HepG2 (cell line): Measurements from ENCODE around the gene C22orf15. TPM values are rescaled to one million over a fixed set of nuclear protein-coding genes. Genes with fewer than 3 reads are reported as not detected.

Experiments
- ATAC-seq: fragments of 200-7000 bp; cut with Tn5 transposase; 3 replicates; pipeline ENCODE4 v1.9.1; 2020; ENCODE audit warnings: mild to moderate bottlenecking, moderate library complexity
- BruUV-seq: library from RNA; stranded (reverse); fragments of 400-500 nt; replicated peaks from 2 replicates; lab custom pipeline; 2021; lab: Mats Ljungman, UMichigan
- CTCF ChIA-PET: fragments of 300-600 bp; formaldehyde crosslinking; extraction: SDS; loops from one replicate; lab custom pipeline; 2021; ENCODE audit warnings: low total read pairs, inconsistent platforms, low intra/inter-chr PET ratio; lab: Yijun Ruan, JAX
- POLR2A ChIA-PET: fragments of 350-600 bp; sonication (Branson Sonifier 250); formaldehyde crosslinking; loops from one replicate; lab custom pipeline; 2020; ENCODE audit warnings: antibody characterized with exemption, inconsistent platforms; lab: Yijun Ruan, JAX
- DNase-seq: peaks from one replicate; pipeline ENCODE4 v3.0.0-alpha.2; 2015; ENCODE audit warnings: low spot score
- FAIRE-seq: peaks from 3 replicates; lab custom pipeline; 2011; peaks lifted over from hg19 to GRCh38; lab: Jason Lieb, UNC
- H2AFZ ChIP-seq: one replicate; pipeline ENCODE4 v1.6.1; 2011; ENCODE audit warnings: low read length, inconsistent platforms
- H3K27ac ChIP-seq: fragments of 300-600 bp; 3 replicates; pipeline ENCODE4 v1.8.0; 2011; ENCODE audit warnings: mixed run types, mild to moderate bottlenecking, mixed read lengths, low read length, inconsistent platforms; ENCODE audit not compliant: insufficient read depth; ENCODE audit errors: extremely low read length
- H3K27me3 ChIP-seq, 2 experiments: fragments of 200-600 bp in 1 of 2; 2 replicates in 1 of 2; 3 replicates in 1 of 2; pipeline versions ENCODE4 v1.6.0 to v1.8.0; 2011; ENCODE audit warnings: low read length in 2 of 2, mild to moderate bottlenecking in 2 of 2, moderate library complexity in 2 of 2, inconsistent platforms in 1 of 2; ENCODE audit not compliant: insufficient read depth in 2 of 2, control insufficient read depth in 1 of 2
- H3K36me3 ChIP-seq, 2 experiments: fragments of 200-600 bp in 1 of 2; replicated peaks in 1 of 2; 2 replicates in 1 of 2; 3 replicates in 1 of 2; pipeline versions ENCODE4 v1.5.1 to v1.8.0; 2011; ENCODE audit warnings: low read length in 2 of 2, inconsistent platforms in 1 of 2; ENCODE audit not compliant: insufficient read depth in 2 of 2, control insufficient read depth in 1 of 2
- H3K4me1 ChIP-seq: 2 replicates; pipeline ENCODE4 v1.5.1; 2012; ENCODE audit warnings: low read length, inconsistent platforms; ENCODE audit not compliant: insufficient read depth
- H3K4me2 ChIP-seq: 2 replicates; pipeline ENCODE4 v1.6.0; 2011; ENCODE audit warnings: low read depth, low read length, inconsistent platforms
- H3K4me3 ChIP-seq, 3 experiments: fragments of 200-600 bp in 1 of 3; sonication (generic), shearing (Covaris generic) in 1 of 3; replicated peaks in 1 of 3; 2 replicates each; pipeline ENCODE4 v1.5.1; 2011 to 2016; ENCODE audit warnings: low read length in 3 of 3, inconsistent platforms in 2 of 3, low read depth in 2 of 3, mild to moderate bottlenecking in 2 of 3, control low read depth in 1 of 3, mixed read lengths in 1 of 3; ENCODE audit not compliant: insufficient read depth in 1 of 3
- H3K79me2 ChIP-seq: one replicate; pipeline ENCODE4 v1.6.1; 2011; ENCODE audit warnings: low read length, inconsistent platforms; ENCODE audit not compliant: insufficient read depth
- H3K9ac ChIP-seq: 2 replicates; pipeline ENCODE4 v1.6.0; 2011; ENCODE audit warnings: mild to moderate bottlenecking, low read depth, low read length, inconsistent platforms; ENCODE audit not compliant: insufficient read depth
- H3K9me3 ChIP-seq: 2 replicates; pipeline ENCODE4 v1.5.1; 2012; ENCODE audit warnings: mild to moderate bottlenecking, low read length
- H4K20me1 ChIP-seq: 2 replicates; pipeline ENCODE4 v1.6.0; 2011; ENCODE audit warnings: inconsistent platforms, mild to moderate bottlenecking, low read length, moderate library complexity; ENCODE audit not compliant: insufficient read depth
- CREM ChIP-seq, 2 experiments: sonication (generic) in 1 of 2; formaldehyde crosslinking in 1 of 2; IDR thresholded peaks; 2 replicates each; pipeline versions ENCODE4 v1.4.0 to v1.6.1; 2016 to 2020; ENCODE audit warnings: antibody characterized with exemption in 1 of 2, mild to moderate bottlenecking in 1 of 2, missing genetic modification reagents in 1 of 2
- FOSL2 ChIP-seq: sonication (generic); formaldehyde crosslinking; IDR thresholded peaks from 2 replicates; pipeline ENCODE4 v1.4.0; 2020; ENCODE audit warnings: missing genetic modification reagents
- KMT2A ChIP-seq: sonication (generic); formaldehyde crosslinking; IDR thresholded peaks from 2 replicates; pipeline ENCODE4 v1.4.0; 2020; ENCODE audit warnings: missing genetic modification reagents
- LRRFIP1 ChIP-seq: sonication (generic); formaldehyde crosslinking; conservative IDR thresholded peaks from 2 replicates; pipeline ENCODE4 v1.4.0; 2020; ENCODE audit warnings: missing genetic modification reagents
- PBX3 ChIP-seq: sonication (generic); formaldehyde crosslinking; IDR thresholded peaks from 2 replicates; pipeline ENCODE4 v1.8.1; 2023; ENCODE audit warnings: missing genetic modification reagents, inconsistent platforms, borderline replicate concordance
- SALL1 ChIP-seq: sonication (generic); formaldehyde crosslinking; IDR thresholded peaks from 2 replicates; pipeline ENCODE4 v1.8.0; 2022; ENCODE audit warnings: mild to moderate bottlenecking, missing genetic modification reagents
- ZNF446 ChIP-seq: sonication (generic); formaldehyde crosslinking; IDR thresholded peaks from 2 replicates; pipeline ENCODE4 v1.5.0; 2020; ENCODE audit warnings: mild to moderate bottlenecking, missing genetic modification reagents
- ZNF557 ChIP-seq: sonication (generic); formaldehyde crosslinking; IDR thresholded peaks from 2 replicates; pipeline ENCODE4 v1.4.0; 2020; ENCODE audit warnings: missing genetic modification reagents
- ZNF878 ChIP-seq: sonication (generic); formaldehyde crosslinking; IDR thresholded peaks from 2 replicates; pipeline ENCODE4 v1.8.1; 2023; ENCODE audit warnings: mild to moderate bottlenecking, missing genetic modification reagents, moderate library complexity
- WGBS: methylation state at CpG from one replicate; pipeline ENCODE4 v1.1.6; 2017; ENCODE audit warnings: low lambda C conversion rate; 5-methylcytosine and 5-hydroxymethylcytosine counted together
- in situ Hi-C: cut with HindIII; loops from 2 replicates; pipeline ENCODE4 v1.10.0; 2017; ENCODE audit warnings: low pct_unique_long_range_greater_than_20kb; ENCODE audit not compliant: extremely low pct_ligation_motif_present
- intact Hi-C: fragments of 100-400 bp; cut with micrococcal nuclease; formaldehyde crosslinking; loops from one replicate; pipeline ENCODE4 v1.10.0; 2022; ENCODE audit not compliant: unreplicated experiment
- polyA plus RNA-seq, 8 experiments: library from polyadenylated mRNA; depleted of rRNA in 3 of 8; stranded (reverse) in 7 of 8; unstranded in 1 of 8; fragments of >200 nt; fragmentation: Illumina TruSeq in 4 of 8; extraction: Trizol in 4 of 8; gene quantifications; 2 replicates each; pipeline versions ENCODE4 v1.2.1 to v1.2.3, GENCODE V29; 2011 to 2016; ENCODE audit warnings: low read depth in 4 of 8, missing spikeins in 1 of 8, mixed read lengths in 1 of 8; ENCODE audit not compliant: insufficient read depth in 1 of 8
- total RNA-seq, 5 experiments: library from RNA; depleted of rRNA; stranded (reverse); fragments of >200 nt; fragmentation: Illumina TruSeq; extraction: Trizol; gene quantifications; 2 replicates each; pipeline ENCODE4 v1.2.3, GENCODE V29; 2016; ENCODE audit warnings: low read depth in 1 of 5

Gene C22orf15
- total and polyA plus RNA-seq, 2 of the 13 experiments (the other 11 are each of a cell fraction or from before 2014, with no cell fraction given), result not detected

GRCh38 chr22:23743303-23743705 is 19.5 kb upstream of the C22orf15 start:
- POLR2A ChIA-PET, result no interaction called here
- BruUV-seq, result no TSS peak
- no peak overlapping the region for H3K4me2 ChIP-seq
- no peak overlapping the region for H3K27ac ChIP-seq
- 100% methylated on average over 2 of the region's 2 CpGs for WGBS
- H3K27me3 ChIP-seq, result no peaks in the 10 kb centered on the region
- FAIRE-seq (no peak), DNase-seq (no peak), ATAC-seq (no peak)
- intact Hi-C loops (no loop called here), in situ Hi-C loops (no loop called here)
- CTCF ChIA-PET, result no interaction called here
- H3K4me1 ChIP-seq, result no peaks in the 10 kb centered on the region
- H4K20me1 ChIP-seq, result no peaks in the 10 kb centered on the region
- H3K4me3 ChIP-seq, result no peak overlapping the region
- TF ChIP-seq LRRFIP1 (CRISPR knock-in tag) (no peak), CREM (IDR thresholded peaks at IDR 0.05) (no peak), CREM (CRISPR knock-in tag; IDR thresholded peaks at IDR 0.05) (no peak), FOSL2 (CRISPR knock-in tag) (no peak), ZNF446 (CRISPR knock-in tag) (no peak), KMT2A (CRISPR knock-in tag) (no peak), ZNF878 (CRISPR knock-in tag) (no peak), PBX3 (no peak), ZNF557 (CRISPR knock-in tag) (no peak), SALL1 (no peak)
- peaks cover 1% of the 10 kb centered on the region for H3K79me2 ChIP-seq
- peaks cover 11 to 28% of the 10 kb centered on the region in 2 experiments; a peak in 3 of 5 replicates for H3K36me3 ChIP-seq
- no peak overlapping the region for H2AFZ ChIP-seq
- no peak overlapping the region for H3K9ac ChIP-seq
- no peaks in the 10 kb centered on the region for H3K9me3 ChIP-seq
